GM19372 (cell line): Measurements from ENCODE around the gene EFNB3.

Experiments
- ATAC-seq: cut with Tn5 transposase; IDR thresholded peaks from one replicate; pipeline ENCODE4 v1.9.1; 2021; ENCODE audit warnings: mild to moderate bottlenecking, low read depth, moderate library complexity; ENCODE audit not compliant: unreplicated experiment

The EFNB3 gene

DNA sequence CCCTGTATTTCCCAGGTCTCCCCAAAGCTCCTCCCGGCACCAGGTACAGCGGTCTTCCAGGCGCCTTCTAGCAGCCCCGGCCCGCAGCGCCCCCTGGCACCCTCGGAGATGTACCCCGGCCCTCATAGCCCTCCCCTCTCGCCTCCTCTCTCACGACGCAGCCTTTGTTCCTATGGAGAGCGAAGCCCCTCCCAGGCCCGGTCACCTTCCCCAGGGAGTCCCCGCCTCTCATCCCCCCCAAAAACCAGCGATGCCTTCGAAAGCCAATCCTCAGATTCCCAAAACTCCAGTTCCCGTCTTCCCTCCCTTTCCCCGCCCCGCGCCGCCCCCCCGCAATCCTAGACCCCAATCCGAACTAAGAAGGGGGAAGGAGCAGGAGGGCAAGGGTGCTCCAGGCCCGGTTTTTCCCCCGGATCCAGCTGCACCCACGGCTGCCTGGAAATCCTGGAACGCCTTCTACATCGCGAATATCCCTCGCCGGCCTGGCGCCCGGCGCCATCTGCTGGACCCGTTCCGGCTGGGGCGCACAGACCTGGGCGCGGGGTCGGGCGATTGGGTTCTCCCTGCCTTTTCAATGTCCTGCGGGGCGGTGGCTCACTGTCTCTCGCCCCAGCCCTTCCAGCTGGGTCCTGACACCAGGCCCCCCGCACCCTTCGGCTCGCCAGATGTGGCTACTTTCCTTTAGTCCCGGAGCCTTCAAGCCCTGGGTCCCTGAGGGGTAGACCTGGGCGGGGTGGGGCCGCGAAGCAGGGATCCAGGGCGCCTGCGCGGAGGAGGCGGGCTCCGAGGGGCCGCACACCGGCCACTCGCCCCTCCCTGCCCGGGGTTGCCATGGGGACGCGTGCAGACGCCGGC, 12.1 kb downstream of the EFNB3 start, which contains the start of gene DNAH2:
Gene DNAH2, plus strand, starts transcription at position 844 of the 855 bp plus-strand sequence. CDS start 1,991 bp downstream, outside the sequence.
- ATAC-seq, result no peak

- ATAC-seq, result no peak
These were observed 12.9 kb downstream of the EFNB3 start for GRCh38 chr17:7717756-7718350.

DNA sequence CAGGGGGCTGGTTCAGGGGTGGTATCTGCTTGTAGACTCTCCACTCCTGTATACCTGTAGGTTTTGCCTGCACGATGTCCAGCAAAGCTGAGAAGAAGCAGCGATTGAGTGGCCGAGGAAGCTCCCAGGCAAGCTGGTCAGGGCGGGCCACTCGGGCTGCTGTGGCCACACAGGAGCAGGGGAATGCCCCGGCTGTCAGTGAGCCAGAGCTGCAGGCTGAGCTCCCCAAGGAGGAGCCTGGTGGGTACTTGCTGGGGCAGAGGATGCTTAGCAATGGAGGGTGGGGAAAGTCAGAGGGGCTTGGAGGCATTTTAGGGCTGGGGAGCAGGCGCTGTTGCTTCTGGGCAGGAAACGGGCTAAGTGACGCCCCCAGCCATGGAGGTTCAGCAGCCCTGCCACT, 14.7 kb downstream of the EFNB3 start:
- no peak for ATAC-seq

DNA sequence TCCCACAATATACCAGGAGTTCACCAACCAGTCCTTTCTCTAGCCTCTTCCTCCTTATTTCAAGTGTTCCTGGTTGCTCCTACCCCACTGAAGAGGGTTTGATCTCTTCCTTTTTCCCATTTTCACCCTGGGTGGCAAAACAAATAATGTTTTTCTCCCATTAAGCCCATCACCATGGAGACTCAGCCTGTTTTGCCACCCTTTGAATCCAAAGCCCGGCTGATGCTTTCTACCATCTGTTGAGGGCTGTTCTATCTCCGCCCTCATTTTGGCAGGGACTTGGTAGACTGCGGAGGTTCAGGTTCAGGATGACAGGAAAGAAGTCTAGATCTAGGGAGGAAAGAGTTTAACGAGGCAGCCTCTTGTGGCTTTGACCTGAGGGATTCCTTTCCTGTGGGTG, 15.1 kb downstream of the EFNB3 start:
- ATAC-seq, result no peak

GRCh38 chr17:7721612-7722011, 16.6 kb downstream of the EFNB3 start:
- ATAC-seq, result no peak

GRCh38 chr17:7727886-7728285, 22.9 kb downstream of the EFNB3 start:
- no peak for ATAC-seq

DNA sequence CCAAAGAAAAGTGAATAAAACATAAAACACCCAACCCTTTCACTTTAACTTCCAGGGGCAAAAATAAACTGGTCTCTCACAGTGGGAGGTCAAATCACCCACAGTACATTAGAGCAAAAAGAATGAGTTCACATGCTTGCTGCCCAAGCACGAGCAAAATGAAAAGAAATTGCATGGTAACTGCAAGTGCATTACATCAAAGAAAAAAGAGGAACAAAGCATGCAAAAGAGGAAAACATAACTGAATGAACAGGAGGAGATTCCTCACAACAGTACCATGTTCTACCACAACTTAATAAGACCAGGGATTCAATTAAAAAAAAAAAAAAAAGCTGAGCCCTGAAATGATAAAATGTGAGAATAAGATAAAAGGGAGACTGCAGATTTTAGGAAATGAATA, 24.8 kb downstream of the EFNB3 start:
- no peak for ATAC-seq

DNA sequence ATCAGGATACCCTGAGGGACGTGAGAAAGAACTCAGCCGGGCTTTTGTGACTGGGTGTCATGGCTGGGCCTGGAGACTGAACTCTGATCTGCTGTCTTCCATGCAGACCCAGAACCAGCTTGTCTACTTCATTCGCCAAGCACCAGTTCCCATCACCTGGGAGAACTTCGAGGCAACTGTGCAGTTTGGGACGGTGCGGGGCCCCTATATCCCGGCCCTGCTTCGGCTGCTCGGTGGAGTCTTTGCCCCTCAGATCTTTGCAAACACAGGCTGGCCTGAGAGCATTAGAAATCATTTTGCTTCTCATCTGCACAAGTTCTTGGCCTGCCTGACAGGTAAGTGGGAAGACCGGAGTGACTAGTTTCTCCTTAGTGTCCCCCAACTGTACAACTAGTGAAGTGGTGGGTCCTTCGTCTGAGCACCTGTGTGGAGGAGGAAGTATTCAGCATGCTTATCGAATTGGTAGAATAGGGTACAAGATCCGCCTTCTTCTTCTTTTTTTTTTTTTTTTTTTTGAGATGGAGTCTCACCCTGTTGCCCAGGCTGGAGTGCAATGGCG, 28.1 kb downstream of the EFNB3 start:
- no peak for ATAC-seq

GRCh38 chr17:7737601-7738000, 32.6 kb downstream of the EFNB3 start:
- ATAC-seq, result no peak

GRCh38 chr17:7739746-7740145, 34.7 kb downstream of the EFNB3 start:
- no peak for ATAC-seq

DNA sequence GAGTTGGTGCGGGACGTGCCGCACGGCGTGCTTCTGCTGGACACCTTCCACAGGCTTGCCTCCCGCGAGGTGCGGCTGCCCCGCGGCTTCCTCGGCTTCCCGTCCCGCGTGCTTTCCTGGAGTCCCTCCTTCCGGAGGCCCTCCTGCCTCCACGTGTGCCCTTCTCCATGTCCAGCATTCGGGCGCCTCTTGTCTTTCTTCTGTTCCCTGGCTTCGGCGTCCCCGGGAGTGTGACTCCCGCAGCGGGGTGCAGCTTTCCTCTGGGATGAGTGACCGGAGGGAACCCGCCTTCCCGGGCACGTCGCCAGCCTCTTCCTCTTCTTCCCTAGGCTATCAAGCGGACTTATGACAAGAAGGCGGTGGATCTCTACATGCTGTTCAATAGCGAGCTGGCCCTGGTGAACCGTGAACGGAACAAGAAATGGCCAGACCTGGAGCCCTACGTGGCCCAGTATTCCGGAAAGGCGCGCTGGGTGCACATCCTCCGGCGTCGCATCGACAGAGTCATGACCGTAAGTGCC, 35.5 kb downstream of the EFNB3 start:
- ATAC-seq, result no peak

- ATAC-seq, result no peak
These were observed 37.7 kb downstream of the EFNB3 start for GRCh38 chr17:7742729-7743128.

DNA sequence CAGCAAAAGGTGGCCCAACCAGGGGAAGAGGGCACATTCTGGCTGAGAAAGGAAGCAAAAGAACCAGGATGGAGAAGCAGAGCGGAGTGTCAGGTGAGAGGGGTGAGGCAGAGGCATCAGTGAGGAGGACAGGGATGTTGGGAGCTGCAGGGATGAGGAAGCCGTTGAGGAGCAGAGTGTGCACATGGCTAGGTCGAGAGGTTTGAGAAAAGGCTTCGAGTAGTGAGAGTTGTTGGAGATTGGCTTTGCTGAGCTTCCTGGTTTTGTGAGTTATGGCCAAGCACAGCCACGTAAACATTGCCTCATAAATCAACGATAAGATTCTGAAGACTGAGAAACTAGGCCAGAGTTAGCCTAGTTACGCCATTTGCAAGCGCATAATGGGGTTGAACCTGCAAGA, 39.4 kb downstream of the EFNB3 start:
- no peak for ATAC-seq

- ATAC-seq, result no peak
These were observed 40.9 kb downstream of the EFNB3 start for GRCh38 chr17:7745748-7746470.

DNA sequence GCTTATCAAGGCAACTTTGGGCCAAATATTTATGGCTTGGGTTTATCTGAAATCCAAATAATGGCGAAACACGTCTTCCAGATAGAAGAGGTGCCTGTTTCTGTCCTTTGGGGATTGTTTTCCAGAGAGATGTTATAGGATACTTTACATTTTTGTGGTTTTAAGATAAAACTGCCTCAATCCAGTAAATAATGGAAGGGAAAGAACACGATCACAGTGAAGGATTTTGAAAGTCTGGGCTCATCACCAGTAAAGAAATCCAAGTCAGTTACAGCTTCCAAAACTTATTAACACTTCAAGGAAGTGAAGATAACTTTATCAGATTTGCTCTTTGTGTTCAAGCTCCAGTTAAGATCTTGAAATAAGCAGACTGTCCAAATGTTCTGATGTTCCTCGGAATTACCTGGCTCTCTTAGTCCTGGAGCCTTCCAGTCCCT, 42.7 kb downstream of the EFNB3 start:
- ATAC-seq, result no peak

DNA sequence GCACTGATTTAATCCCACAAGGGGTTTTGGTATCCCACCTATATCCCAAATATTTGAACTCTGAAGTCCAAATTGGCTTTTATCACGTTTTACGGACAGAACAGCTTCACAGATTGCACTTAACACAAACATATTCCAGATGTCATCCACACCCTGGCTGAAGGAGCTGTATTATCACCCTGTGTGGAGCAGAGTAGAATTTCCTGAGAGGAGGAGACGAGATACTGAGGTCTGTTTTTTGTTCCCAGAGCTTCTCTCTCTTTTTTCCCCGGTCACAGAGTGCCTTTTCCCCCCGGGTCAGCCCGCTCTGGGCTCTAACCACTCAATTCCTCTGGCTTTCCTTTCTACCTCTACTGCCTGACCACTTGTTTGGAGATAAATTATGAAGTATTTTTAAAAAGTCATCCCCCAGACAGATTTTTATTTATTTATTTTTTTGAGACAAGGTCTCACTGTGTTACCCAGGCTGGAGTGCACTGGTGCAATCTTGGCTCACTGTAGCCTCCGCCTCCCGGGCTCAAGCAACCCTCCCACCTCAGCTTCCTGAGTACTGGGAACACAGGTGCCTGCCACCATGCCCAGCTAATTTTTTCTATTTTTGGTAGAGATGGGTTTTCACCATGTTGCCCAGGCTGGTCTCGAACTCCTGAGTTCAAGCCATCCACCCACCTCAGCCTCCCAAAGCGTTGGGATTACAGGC, 43.2 kb downstream of the EFNB3 start:
- ATAC-seq, result no peak

DNA sequence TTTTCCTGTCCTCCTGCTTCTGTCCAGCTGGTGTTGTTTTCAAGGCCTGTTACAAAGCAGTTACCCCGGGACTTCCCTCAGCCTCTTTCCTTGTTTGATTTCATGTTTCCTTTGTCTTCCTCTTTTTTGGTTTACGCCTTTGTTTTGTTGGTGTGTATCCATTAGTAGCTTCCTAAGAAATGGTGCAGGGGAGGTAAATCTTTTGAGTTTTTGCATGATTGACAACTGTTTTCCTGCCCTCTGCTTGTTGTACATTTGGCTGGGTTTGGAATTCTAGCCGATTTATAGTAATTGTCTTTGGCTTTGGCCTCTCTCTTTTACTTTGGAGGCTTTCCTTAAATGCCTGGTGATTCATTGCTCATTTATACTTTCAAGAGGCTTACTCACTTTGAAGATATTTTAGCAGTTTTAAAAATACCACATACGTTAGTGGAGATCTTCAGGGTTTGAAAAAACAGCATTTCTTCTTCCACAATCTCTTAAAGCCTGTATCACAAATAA, 45.4 kb downstream of the EFNB3 start:
- no peak for ATAC-seq

DNA sequence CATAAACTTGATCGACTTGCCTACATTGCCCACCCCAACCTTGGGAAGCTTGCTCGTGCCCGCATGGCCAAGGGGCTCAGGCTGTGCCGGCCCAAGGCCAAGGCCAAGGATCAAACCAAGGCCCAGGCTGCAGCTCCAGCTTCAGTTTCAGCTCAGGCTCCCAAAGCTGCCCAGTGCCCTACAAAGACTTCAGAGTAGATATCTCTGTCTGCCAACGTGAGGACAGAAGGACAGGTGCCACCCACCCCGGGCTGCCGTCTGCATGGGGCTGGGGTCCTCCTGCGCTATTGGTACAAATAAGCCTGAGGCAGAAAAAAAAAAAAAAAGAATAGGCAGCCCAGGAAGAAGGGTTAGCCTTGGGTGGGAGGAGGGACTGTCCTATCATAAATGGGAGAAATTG, 49.7 kb downstream of the EFNB3 start:
- ATAC-seq, result no peak

GRCh38 chr17:7755095-7755890, 50.3 kb downstream of the EFNB3 start:
- ATAC-seq, result no peak
